Measurements from ENCODE around the gene ASB7. TPM values are rescaled to one million over a fixed set of nuclear protein-coding genes. Genes with fewer than 3 reads are reported as not detected.

ASB7 gene
- total RNA-seq, 4 donors from 2014 or later: 5.1 to 10.3 (median 6.3) TPM

DNA sequence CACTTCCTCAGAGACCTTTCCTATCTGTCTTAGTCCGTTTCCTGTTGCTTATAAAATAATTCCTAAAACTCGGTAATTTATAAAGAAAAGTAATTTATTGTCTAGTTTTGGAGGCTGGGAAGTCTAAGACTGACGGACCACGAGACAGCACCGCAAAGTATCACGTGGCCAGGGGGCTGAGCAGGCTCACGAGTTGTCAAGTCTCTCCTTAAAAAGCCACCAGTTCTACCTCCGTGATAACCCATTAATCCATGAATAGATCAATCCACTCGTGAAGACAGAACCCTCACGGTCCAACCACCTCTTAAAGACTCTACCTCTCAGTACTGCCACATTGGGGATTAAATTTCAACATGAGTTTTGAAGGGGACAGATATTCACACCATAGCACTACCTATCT lies 1.2 kb upstream of the ASB7 start:
- Histone ChIP-seq H3K4me3 (peak overlapping the region; percentile 82 to 98 (median 96)), H3K27ac (peak overlapping the region; percentile 85 to 94 (median 90)), H3K4me1 (peaks cover 32 to 44% of the 10 kb centered on the region in 2 donors), H3K27me3 (no peaks in the 10 kb centered on the region), H3K36me3 (peaks cover 0 to 4% of the 10 kb centered on the region in 2 donors), H3K9me3 (no peaks in the 10 kb centered on the region)
- intact Hi-C loops (cut with DNase I; ENCODE audit: low total_unique reads): loop anchor here (5.0 to 10.0 kb wide), 2 partner anchors 84 to 676 kb away; no protein-coding TSS in a partner anchor
- TF ChIP-seq, protein P1, sequence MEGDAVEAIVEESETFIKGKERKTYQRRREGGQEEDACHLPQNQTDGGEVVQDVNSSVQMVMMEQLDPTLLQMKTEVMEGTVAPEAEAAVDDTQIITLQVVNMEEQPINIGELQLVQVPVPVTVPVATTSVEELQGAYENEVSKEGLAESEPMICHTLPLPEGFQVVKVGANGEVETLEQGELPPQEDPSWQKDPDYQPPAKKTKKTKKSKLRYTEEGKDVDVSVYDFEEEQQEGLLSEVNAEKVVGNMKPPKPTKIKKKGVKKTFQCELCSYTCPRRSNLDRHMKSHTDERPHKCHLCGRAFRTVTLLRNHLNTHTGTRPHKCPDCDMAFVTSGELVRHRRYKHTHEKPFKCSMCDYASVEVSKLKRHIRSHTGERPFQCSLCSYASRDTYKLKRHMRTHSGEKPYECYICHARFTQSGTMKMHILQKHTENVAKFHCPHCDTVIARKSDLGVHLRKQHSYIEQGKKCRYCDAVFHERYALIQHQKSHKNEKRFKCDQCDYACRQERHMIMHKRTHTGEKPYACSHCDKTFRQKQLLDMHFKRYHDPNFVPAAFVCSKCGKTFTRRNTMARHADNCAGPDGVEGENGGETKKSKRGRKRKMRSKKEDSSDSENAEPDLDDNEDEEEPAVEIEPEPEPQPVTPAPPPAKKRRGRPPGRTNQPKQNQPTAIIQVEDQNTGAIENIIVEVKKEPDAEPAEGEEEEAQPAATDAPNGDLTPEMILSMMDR (IDR thresholded peaks at IDR 0.05 in 4 of 5, conservative IDR thresholded peaks at IDR 0.05 in 1 of 5): no peak
- no peak for ATAC-seq
- in situ Hi-C loops (cut with MboI; ENCODE audit: low sequenced_read_pairs in 4 of 4): loop anchor here in 3 of 4 donors (25.0 kb wide), 2 partner anchors 661 to 664 kb away; partner anchors contain the start of gene CHSY1 (in 2 of the 3)
- DNase-seq: no peak

DNA sequence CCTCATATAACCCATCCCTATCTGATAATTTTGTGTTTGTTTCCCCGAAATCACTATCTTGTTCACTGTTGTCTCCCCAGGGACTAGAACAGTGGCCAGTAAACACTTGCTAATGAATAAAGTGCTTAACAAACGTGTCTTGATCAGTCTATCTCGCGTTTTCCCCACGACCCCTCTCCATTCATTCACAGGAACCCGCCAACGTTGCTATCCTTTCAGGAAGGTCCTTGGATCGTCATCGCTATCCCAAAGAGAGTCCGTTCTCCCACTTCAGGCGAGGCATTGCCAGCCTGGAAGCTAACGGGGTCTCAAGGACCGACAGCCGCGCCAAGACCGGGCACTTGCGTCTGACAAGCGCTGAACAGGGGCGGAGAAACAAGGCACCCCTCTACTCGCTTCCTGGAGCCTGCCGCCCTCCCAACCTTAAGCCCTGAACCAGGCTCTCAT lies 749 bp upstream of the ASB7 start:
- Histone ChIP-seq H3K27ac (peak overlapping the region; percentile 85 to 94 (median 90)), H3K9me3 (no peaks in the 10 kb centered on the region), H3K27me3 (no peaks in the 10 kb centered on the region), H3K4me1 (peaks cover 32 to 44% of the 10 kb centered on the region in 2 donors), H3K4me3 (peak overlapping the region; percentile 82 to 98 (median 96)), H3K36me3 (peaks cover 0 to 6% of the 10 kb centered on the region in 2 donors)
- ATAC-seq (peak; percentile 13 to 15), DNase-seq (no peak)
- in situ Hi-C loops (cut with MboI; ENCODE audit: low sequenced_read_pairs in 4 of 4): loop anchor here in 3 of 4 donors (25.0 kb wide), 2 partner anchors 661 to 664 kb away; partner anchors contain the start of gene CHSY1 (in 2 of the 3)
- TF ChIP-seq, protein P1 (IDR thresholded peaks at IDR 0.05 in 4 of 5, conservative IDR thresholded peaks at IDR 0.05 in 1 of 5): no peak
- no peak for TF ChIP-seq POLR2A (IDR thresholded peaks at IDR 0.05)
- intact Hi-C loops (cut with DNase I; ENCODE audit: low total_unique reads): loop anchor here (1.0 to 10.0 kb wide), 5 partner anchors 84 to 1051 kb away; partner anchors contain the start of genes SELENOS and TM2D3

DNA sequence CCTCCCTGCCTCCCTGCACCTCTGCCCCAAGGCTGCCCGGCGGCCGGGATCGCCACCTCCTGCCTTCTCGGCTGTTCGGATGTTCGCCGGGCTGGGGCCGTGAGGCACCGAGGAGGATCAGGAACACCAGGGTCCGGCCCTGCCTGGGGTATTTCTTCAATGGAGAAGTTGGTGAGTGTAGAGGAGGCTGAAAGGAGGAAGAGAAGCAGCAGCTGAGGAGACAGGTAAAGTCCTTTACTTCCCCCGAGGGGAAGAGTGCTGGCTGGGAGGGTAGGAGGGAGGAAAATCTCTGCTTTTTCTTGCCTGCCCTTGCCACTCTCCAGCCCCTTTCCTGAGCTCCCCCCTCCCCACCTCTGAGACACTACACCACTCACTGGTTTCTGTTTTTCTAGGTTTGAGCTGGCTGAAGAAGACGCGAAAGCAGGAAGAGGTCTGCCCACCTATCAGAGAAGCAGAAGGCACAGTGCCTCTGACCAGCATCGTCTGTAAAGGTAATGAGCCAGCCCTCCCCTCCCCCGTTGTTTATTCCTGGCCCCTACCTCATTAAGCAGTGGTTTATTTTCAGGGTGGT lies 519 bp downstream of the ASB7 start:
- H3K27me3 ChIP-seq: no peaks in the 10 kb centered on the region
- TF ChIP-seq POLR2A (IDR thresholded peaks at IDR 0.05): no peak
- TF ChIP-seq, protein P1 (IDR thresholded peaks at IDR 0.05 in 4 of 5, conservative IDR thresholded peaks at IDR 0.05 in 1 of 5): no peak
- peak overlapping the region; percentile 82 to 96 (median 96) for H3K4me3 ChIP-seq
- ATAC-seq (no peak), DNase-seq (no peak)
- H3K4me1 ChIP-seq: peaks cover 32 to 44% of the 10 kb centered on the region in 2 donors
- peaks cover 0 to 8% of the 10 kb centered on the region in 2 donors for H3K36me3 ChIP-seq
- H3K27ac ChIP-seq: peak overlapping the region; percentile 85 to 94 (median 92)
- in situ Hi-C loops (cut with MboI; ENCODE audit: low sequenced_read_pairs in 4 of 4): loop anchor here in 3 of 4 donors (25.0 kb wide), 2 partner anchors 659 to 666 kb away; partner anchors contain the start of gene CHSY1 (in 2 of the 3)
- intact Hi-C loops (cut with DNase I; ENCODE audit: low total_unique reads): loop anchor here (1.0 to 10.0 kb wide), 5 partner anchors 86 to 1049 kb away; partner anchors contain the start of genes SELENOS and TM2D3
- H3K9me3 ChIP-seq: no peaks in the 10 kb centered on the region

DNA sequence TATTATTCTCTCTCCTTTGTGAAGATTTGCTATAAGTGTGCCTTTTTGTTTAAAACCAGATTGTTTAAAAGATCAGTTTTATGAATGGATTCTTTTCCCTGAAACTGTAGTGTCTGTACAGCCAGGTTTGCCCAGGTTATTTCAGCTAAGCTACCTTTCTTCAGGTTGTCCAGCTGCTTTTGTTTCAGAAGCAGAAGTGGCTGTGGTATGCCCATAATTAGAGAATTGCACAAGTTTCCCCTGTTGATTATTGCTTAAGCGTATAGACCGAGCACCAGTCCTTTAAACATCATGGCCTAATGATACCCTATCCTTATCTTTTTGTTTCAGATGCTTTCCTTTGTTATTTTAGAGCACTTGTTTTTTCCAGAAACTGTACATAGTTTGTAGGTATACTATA lies 10.2 kb downstream of the ASB7 start:
- TF ChIP-seq POLR2A (IDR thresholded peaks at IDR 0.05): no peak
- TF ChIP-seq, protein P1 (IDR thresholded peaks at IDR 0.05 in 4 of 5, conservative IDR thresholded peaks at IDR 0.05 in 1 of 5): no peak
- Histone ChIP-seq H3K36me3 (peaks cover 0 to 25% of the 10 kb centered on the region in 2 donors), H3K9me3 (no peaks in the 10 kb centered on the region)

More for the DNA sequence above, 10.2 kb downstream of the ASB7 start:
- in situ Hi-C loops (cut with MboI; ENCODE audit: low sequenced_read_pairs in 4 of 4) (loop anchor here in 3 of 4 donors (25.0 kb wide), 2 partner anchors 650 to 675 kb away; partner anchors contain the start of gene CHSY1 (in 2 of the 3)), intact Hi-C loops (cut with DNase I; ENCODE audit: low total_unique reads) (no loop called here)
- H3K4me1 ChIP-seq: peaks cover 19 to 23% of the 10 kb centered on the region in 2 donors
- DNase-seq (no peak), ATAC-seq (no peak)
- H3K4me3 ChIP-seq: no peak overlapping the region
- no peak overlapping the region for H3K27ac ChIP-seq
- H3K27me3 ChIP-seq: no peaks in the 10 kb centered on the region

All from gastrocnemius medialis (tissue), 4 donors.